Activated CD4-positive, alpha-beta T cell treated with anti-CD3 and anti-CD28 coated beads, Interleukin-2, amount 50 U/mL, for 24 hours (primary cell): Measurements from ENCODE around the gene CXorf58.

ENCODE experiments used
- DNase-seq, 2 donors: peaks; one replicate each; pipeline ENCODE4 v3.0.0-alpha.2; 2020; ENCODE audit warnings: low read depth in 1 of 2, low spot score in 1 of 2

Gene CXorf58

GRCh38 chrX:23900220-23900797, 7.5 kb upstream of the CXorf58 start:
- DNase-seq: no peak

- no peak for DNase-seq
Measured at GRCh38 chrX:23901060-23901459, 6.7 kb upstream of the CXorf58 start.

- DNase-seq: no peak
Measured at GRCh38 chrX:23901805-23902204, 6.0 kb upstream of the CXorf58 start.

- DNase-seq: no peak
Measured at GRCh38 chrX:23902419-23902818, 5.4 kb upstream of the CXorf58 start.

GRCh38 chrX:23904096-23904495, 3.7 kb upstream of the CXorf58 start:
- no peak for DNase-seq

- no peak for DNase-seq
Measured at GRCh38 chrX:23907111-23907497, 702 bp upstream of the CXorf58 start.

- no peak for DNase-seq
Measured at GRCh38 chrX:23908219-23909004, 606 bp downstream of the CXorf58 start.

- DNase-seq: no peak
Measured at GRCh38 chrX:23911126-23911835, 3.5 kb downstream of the CXorf58 start.

- no peak for DNase-seq
Measured at GRCh38 chrX:23919148-23919547, 11.3 kb downstream of the CXorf58 start.

GRCh38 chrX:23919706-23920320, 12.0 kb downstream of the CXorf58 start:
- no peak for DNase-seq

GRCh38 chrX:23926015-23926414, 18.2 kb downstream of the CXorf58 start:
- DNase-seq: no peak

GRCh38 chrX:23930894-23931604, 23.2 kb downstream of the CXorf58 start:
- no peak for DNase-seq

- no peak for DNase-seq
Measured at GRCh38 chrX:23932046-23932445, 24.2 kb downstream of the CXorf58 start.

GRCh38 chrX:23935106-23935505, 27.3 kb downstream of the CXorf58 start:
- DNase-seq: no peak

GRCh38 chrX:23936180-23936579, 28.4 kb downstream of the CXorf58 start:
- DNase-seq: no peak

GRCh38 chrX:23937100-23937499, 29.3 kb downstream of the CXorf58 start:
- no peak for DNase-seq

- DNase-seq: no peak
Measured at GRCh38 chrX:23938690-23939089, 30.9 kb downstream of the CXorf58 start.

- DNase-seq: no peak
Measured at GRCh38 chrX:23939203-23939602, 31.4 kb downstream of the CXorf58 start.

GRCh38 chrX:23944234-23944633, 36.4 kb downstream of the CXorf58 start:
- DNase-seq: no peak

- no peak for DNase-seq
Measured at GRCh38 chrX:23945206-23945605, 37.4 kb downstream of the CXorf58 start.

- no peak for DNase-seq
Measured at GRCh38 chrX:23952391-23952790, 44.6 kb downstream of the CXorf58 start.
